ENCODE data around the gene MAN2B2. TPM values are rescaled to one million over a fixed set of nuclear protein-coding genes. Genes with fewer than 3 reads are reported as not detected.

Gene MAN2B2
- polyA plus RNA-seq, 1 donor (not counting 4 experiments of a cell fraction or from before 2014, with no cell fraction given), result 7.4 TPM

GRCh38 chr4:6562931-6563901 is 11.8 kb upstream of the MAN2B2 start:
- H3K4me1 ChIP-seq (ENCODE audit: control insufficient read depth, extremely low read depth, insufficient read depth, low read length), result peaks cover 22% of the 10 kb centered on the region
- H3K4me2 ChIP-seq (ENCODE audit: control insufficient read depth, extremely low read depth, insufficient read depth, low read depth, low read length), result peak overlapping the region; percentile 51
- H3K4me3 ChIP-seq (ENCODE audit: control insufficient read depth in 2 of 3, extremely low read depth in 1 of 3, insufficient read depth in 2 of 3, low read depth in 1 of 3, low read length in 3 of 3), result peak overlapping the region in 2 of 3 experiments; percentile 18 to 34
- H3K27me3 ChIP-seq (ENCODE audit: control insufficient read depth, extremely low read depth, insufficient read depth, low read length), result peaks cover 55% of the 10 kb centered on the region
- no peaks in the 10 kb centered on the region for H3K9me1 ChIP-seq (ENCODE audit: control insufficient read depth, extremely low read depth, insufficient read depth, low read length)
- H3K36me3 ChIP-seq (ENCODE audit: control insufficient read depth in 2 of 2, extremely low read depth in 1 of 2, insufficient read depth in 2 of 2, low read length in 2 of 2), result no peaks in the 10 kb centered on the region
- no peak for DNase-seq (ENCODE audit: low read depth, low spot score)
- TF ChIP-seq CTCF (optimal IDR thresholded peaks at IDR 0.05 in 1 of 3, IDR thresholded peaks at IDR 0.05 in 1 of 3, conservative IDR thresholded peaks at IDR 0.05 in 1 of 3; ENCODE audit: extremely low read depth in 1 of 3, insufficient read depth in 2 of 3, low read length in 3 of 3) (no peak), EZH2 (IDR thresholded peaks at IDR 0.05; ENCODE audit: low read length) (peak; percentile 90)
- no peak overlapping the region for H3K9ac ChIP-seq (ENCODE audit: control insufficient read depth, extremely low read depth, insufficient read depth, low read length)
- H3K9me3 ChIP-seq (ENCODE audit: control insufficient read depth, low read depth, low read length), result peaks cover 4% of the 10 kb centered on the region
- H3K27ac ChIP-seq (ENCODE audit: control insufficient read depth, insufficient read depth, low read length), result no peak overlapping the region
- no peak for FAIRE-seq
- dilution Hi-C loops (cut with MboI; ENCODE audit: extremely low pct_ligation_motif_present, low sequenced_read_pairs), result no loop called here
- H4K20me1 ChIP-seq (ENCODE audit: control insufficient read depth, extremely low read depth, insufficient read depth, low read length), result no peaks in the 10 kb centered on the region
- peak overlapping the region; percentile 30 for H2AFZ ChIP-seq (ENCODE audit: control insufficient read depth, low read length)
- H3K79me2 ChIP-seq (ENCODE audit: control insufficient read depth, insufficient read depth, low read length), result no peaks in the 10 kb centered on the region

- DNase-seq (ENCODE audit: low read depth, low spot score) (no peak), FAIRE-seq (no peak)
- Histone ChIP-seq H3K9me3 (ENCODE audit: control insufficient read depth, low read depth, low read length) (peaks cover 4% of the 10 kb centered on the region), H3K4me2 (ENCODE audit: control insufficient read depth, extremely low read depth, insufficient read depth, low read depth, low read length) (peak overlapping the region; percentile 29), H2AFZ (ENCODE audit: control insufficient read depth, low read length) (no peak overlapping the region), H3K9ac (ENCODE audit: control insufficient read depth, extremely low read depth, insufficient read depth, low read length) (no peak overlapping the region), H3K79me2 (ENCODE audit: control insufficient read depth, insufficient read depth, low read length) (no peaks in the 10 kb centered on the region), H3K4me3 (ENCODE audit: control insufficient read depth in 2 of 3, extremely low read depth in 1 of 3, insufficient read depth in 2 of 3, low read depth in 1 of 3, low read length in 3 of 3) (peak overlapping the region in 1 of 3 experiments; percentile 23), H3K36me3 (ENCODE audit: control insufficient read depth in 2 of 2, extremely low read depth in 1 of 2, insufficient read depth in 2 of 2, low read length in 2 of 2) (no peaks in the 10 kb centered on the region), H3K27ac (ENCODE audit: control insufficient read depth, insufficient read depth, low read length) (no peak overlapping the region), H3K4me1 (ENCODE audit: control insufficient read depth, extremely low read depth, insufficient read depth, low read length) (peaks cover 28% of the 10 kb centered on the region), H4K20me1 (ENCODE audit: control insufficient read depth, extremely low read depth, insufficient read depth, low read length) (no peaks in the 10 kb centered on the region), H3K27me3 (ENCODE audit: control insufficient read depth, extremely low read depth, insufficient read depth, low read length) (peaks cover 47% of the 10 kb centered on the region), H3K9me1 (ENCODE audit: control insufficient read depth, extremely low read depth, insufficient read depth, low read length) (no peaks in the 10 kb centered on the region)
- no peak for TF ChIP-seq CTCF (optimal IDR thresholded peaks at IDR 0.05 in 1 of 3, IDR thresholded peaks at IDR 0.05 in 1 of 3, conservative IDR thresholded peaks at IDR 0.05 in 1 of 3; ENCODE audit: extremely low read depth in 1 of 3, insufficient read depth in 2 of 3, low read length in 3 of 3)
- dilution Hi-C loops (cut with MboI; ENCODE audit: extremely low pct_ligation_motif_present, low sequenced_read_pairs), result no loop called here
These were observed 10.9 kb upstream of the MAN2B2 start for GRCh38 chr4:6563935-6564645.
